ENCODE measurements around the gene TFEC. TPM values are rescaled to one million over a fixed set of nuclear protein-coding genes. Genes with fewer than 3 reads are reported as not detected.

Gene TFEC
- total RNA-seq, 1 experiment from 2014 or later: not detected

DNA sequence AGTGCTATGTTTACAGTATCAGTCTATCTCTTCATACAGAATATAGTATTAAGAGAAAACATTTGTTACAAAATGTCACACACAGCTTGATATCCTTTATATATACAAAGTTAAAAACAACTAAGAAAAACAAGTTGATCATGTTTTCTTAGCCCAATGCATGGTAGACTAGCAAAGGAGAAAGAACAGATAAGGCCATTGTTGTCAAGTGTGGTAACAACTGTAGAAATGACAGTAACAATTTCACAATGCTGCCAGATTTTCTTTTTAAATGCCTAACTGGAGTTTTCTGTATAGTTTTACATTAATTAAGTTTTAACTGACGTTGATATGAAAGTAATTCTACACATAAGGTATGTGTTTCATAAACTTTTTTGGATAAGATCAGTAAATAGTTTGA is 65.8 kb downstream of the TFEC start:
- H2BK20ac ChIP-seq (ENCODE audit: low read depth, low read length, poor library complexity, severe bottlenecking): no peak overlapping the region
- H3K27ac ChIP-seq (ENCODE audit: insufficient read length, low read depth, low read length): no peak overlapping the region
- no peaks in the 10 kb centered on the region for H4K20me1 ChIP-seq (ENCODE audit: control insufficient read depth, insufficient read depth, insufficient read length)
- Mint-ChIP-seq H3K27me3 (ENCODE audit: low read depth) (no peaks in the 10 kb centered on the region), H3K4me3 (no peak overlapping the region), H3K27ac (no peak overlapping the region), H3K9me3 (no peaks in the 10 kb centered on the region), H3K36me3 (ENCODE audit: insufficient read depth in 1 of 3, low read depth in 3 of 3) (no peaks in the 10 kb centered on the region), H3K4me1 (peaks cover 5 to 8% of the 10 kb centered on the region in 2 experiments; a peak in 3 of 4 replicates)
- H3T11ph ChIP-seq (ENCODE audit: low read length): no peak overlapping the region
- no peak overlapping the region for H3K14ac ChIP-seq (ENCODE audit: insufficient read depth, low read length)
- H3K23ac ChIP-seq (ENCODE audit: insufficient read length, low read depth, low read length): no peak overlapping the region
- no peak overlapping the region for H2BK5ac ChIP-seq (ENCODE audit: insufficient read length, low read length)
- no peak overlapping the region for H4K8ac ChIP-seq (replicated peaks; ENCODE audit: insufficient read length, low read depth, low read length)
- TF ChIP-seq CTCF (conservative IDR thresholded peaks at IDR 0.05): no peak
- no CpG with 5 or more reads among the region's 1 CpG for WGBS (ENCODE audit: extremely low coverage, insufficient read length, low lambda C conversion rate)
- no peak overlapping the region for H3K18ac ChIP-seq (ENCODE audit: insufficient read length, low read depth, low read length)
- H3K4me2 ChIP-seq (ENCODE audit: insufficient read depth, insufficient read length, low read length): no peak overlapping the region
- H3K27me3 ChIP-seq (ENCODE audit: insufficient read depth, low read length): no peaks in the 10 kb centered on the region
- no peaks in the 10 kb centered on the region for H3K9me3 ChIP-seq (ENCODE audit: control insufficient read depth, low read depth, low read length)
- no peaks in the 10 kb centered on the region for H3K79me2 ChIP-seq (ENCODE audit: insufficient read depth, low read length)
- DNase-seq: no peak
- H2BK12ac ChIP-seq (ENCODE audit: insufficient read length, low read depth, low read length): no peak overlapping the region
- no peaks in the 10 kb centered on the region for H3K79me1 ChIP-seq (ENCODE audit: insufficient read depth, low read depth, low read length, poor library complexity, severe bottlenecking)
- no peak overlapping the region for H4K5ac ChIP-seq (ENCODE audit: insufficient read length, low read depth, low read length)
- no peak overlapping the region for H2BK15ac ChIP-seq (ENCODE audit: low read depth, low read length)
- H2AFZ ChIP-seq (ENCODE audit: low read length): no peak overlapping the region
- no peak overlapping the region for H4K91ac ChIP-seq (ENCODE audit: insufficient read length, low read depth, low read length)
- H3K56ac ChIP-seq (ENCODE audit: insufficient read length, low read depth, low read length): no peak overlapping the region
- H3K4me1 ChIP-seq (ENCODE audit: insufficient read depth, low read length): no peaks in the 10 kb centered on the region; the same call in 1 of the 2 replicates
- no peaks in the 10 kb centered on the region for H3K23me2 ChIP-seq (ENCODE audit: insufficient read length, low read depth, low read length, poor library complexity, severe bottlenecking)
- no peak overlapping the region for H2AK5ac ChIP-seq (ENCODE audit: insufficient read length, low read length)
- no peak overlapping the region for H2BK120ac ChIP-seq (ENCODE audit: low read depth, low read length, poor library complexity, severe bottlenecking)
- H3K4ac ChIP-seq (ENCODE audit: low read depth, low read length): no peak overlapping the region
- no peak overlapping the region for H3K9ac ChIP-seq (ENCODE audit: extremely low read depth, insufficient read length, low read length)

Measured in H9 (cell line).